ENCODE data around the gene MAPKAP1. TPM values are rescaled to one million over a fixed set of nuclear protein-coding genes. Genes with fewer than 3 reads are reported as not detected.

Gene MAPKAP1
- total RNA-seq, 6 donors from 2014 or later: 60.8 to 84.0 (median 71.5) TPM

DNA sequence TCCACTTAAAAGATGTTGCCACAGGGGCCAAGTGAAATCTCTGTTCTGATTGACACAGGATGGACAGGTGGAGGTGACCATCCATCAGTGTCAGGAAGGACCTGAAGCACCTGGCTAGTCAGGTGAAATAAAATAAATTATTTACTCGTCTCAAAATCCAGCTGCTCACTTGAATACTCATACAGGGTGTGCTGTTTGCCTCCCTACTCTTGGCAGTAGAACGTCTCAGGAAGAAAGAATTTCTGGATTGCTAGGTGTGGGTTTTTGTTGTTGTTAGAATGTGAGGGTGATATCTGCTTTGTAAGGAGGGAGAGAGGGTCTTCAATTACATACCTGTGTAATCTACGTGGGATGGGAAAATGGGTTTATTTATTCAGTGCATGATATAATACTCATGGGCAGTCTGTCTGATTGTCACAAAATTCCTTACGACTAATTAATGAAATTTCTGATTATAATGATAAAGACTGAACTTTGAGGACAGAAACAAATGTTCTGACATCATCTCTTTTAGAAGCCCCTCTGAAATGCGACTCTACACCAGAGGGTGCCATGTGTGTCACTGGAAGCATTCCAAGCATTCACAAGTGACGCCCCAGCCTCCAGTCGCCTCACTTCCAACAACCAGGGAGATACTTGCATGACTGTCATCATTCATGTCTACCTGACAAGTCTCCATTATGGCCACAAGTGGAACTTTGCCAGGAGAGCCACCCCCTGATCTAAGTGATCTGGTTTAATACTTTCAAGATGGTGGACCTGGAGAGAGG, 227.0 kb downstream of the MAPKAP1 start:
- no peaks in the 10 kb centered on the region for H3K27me3 ChIP-seq
- TF ChIP-seq POLR2A (IDR thresholded peaks at IDR 0.05): no peak
- no peak for TF ChIP-seq EP300 (IDR thresholded peaks at IDR 0.05)
- TF ChIP-seq POLR2AphosphoS5 (IDR thresholded peaks at IDR 0.05): no peak
- TF ChIP-seq, protein P1, sequence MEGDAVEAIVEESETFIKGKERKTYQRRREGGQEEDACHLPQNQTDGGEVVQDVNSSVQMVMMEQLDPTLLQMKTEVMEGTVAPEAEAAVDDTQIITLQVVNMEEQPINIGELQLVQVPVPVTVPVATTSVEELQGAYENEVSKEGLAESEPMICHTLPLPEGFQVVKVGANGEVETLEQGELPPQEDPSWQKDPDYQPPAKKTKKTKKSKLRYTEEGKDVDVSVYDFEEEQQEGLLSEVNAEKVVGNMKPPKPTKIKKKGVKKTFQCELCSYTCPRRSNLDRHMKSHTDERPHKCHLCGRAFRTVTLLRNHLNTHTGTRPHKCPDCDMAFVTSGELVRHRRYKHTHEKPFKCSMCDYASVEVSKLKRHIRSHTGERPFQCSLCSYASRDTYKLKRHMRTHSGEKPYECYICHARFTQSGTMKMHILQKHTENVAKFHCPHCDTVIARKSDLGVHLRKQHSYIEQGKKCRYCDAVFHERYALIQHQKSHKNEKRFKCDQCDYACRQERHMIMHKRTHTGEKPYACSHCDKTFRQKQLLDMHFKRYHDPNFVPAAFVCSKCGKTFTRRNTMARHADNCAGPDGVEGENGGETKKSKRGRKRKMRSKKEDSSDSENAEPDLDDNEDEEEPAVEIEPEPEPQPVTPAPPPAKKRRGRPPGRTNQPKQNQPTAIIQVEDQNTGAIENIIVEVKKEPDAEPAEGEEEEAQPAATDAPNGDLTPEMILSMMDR (IDR thresholded peaks at IDR 0.05): no peak
- WGBS, 2 donors: 83 to 93% methylated on average over 7 of the region's 7 CpGs
- ATAC-seq (ENCODE audit: low FRiP score in 2 of 2) (peak in 1 of 2 donors; percentile 54), DNase-seq (no peak)
- H3K4me1 ChIP-seq: peaks cover 0 to 9% (median 4%) of the 10 kb centered on the region in 4 donors
- H3K36me3 ChIP-seq: peaks cover 0 to 37% (median 0%) of the 10 kb centered on the region in 4 donors
- no peak overlapping the region for H3K4me3 ChIP-seq
- H3K27ac ChIP-seq: no peak overlapping the region
- no peaks in the 10 kb centered on the region for H3K9me3 ChIP-seq

DNA sequence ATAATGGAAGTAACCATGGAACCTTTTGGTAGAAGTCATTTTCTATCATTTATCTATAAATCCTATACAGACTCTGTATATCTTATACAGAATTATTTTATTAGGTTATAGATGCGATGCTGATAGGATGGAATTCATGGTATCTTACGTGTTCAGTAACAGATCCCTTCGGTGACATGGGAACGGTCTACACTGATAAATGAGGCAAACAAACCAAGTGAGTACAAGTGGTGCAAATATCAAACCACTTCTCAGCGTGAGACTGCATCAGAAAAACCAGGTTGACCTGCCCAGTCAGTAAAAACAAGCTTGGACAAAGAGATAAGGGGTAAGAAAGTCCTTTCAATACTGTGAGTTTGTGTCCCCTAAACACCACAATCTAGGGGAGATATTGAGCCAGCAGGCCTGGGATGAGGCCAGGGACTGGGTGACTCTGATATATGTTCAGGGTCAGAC, 229.9 kb downstream of the MAPKAP1 start:
- no peak for TF ChIP-seq POLR2A (IDR thresholded peaks at IDR 0.05)
- TF ChIP-seq EP300 (IDR thresholded peaks at IDR 0.05): no peak
- TF ChIP-seq, protein P1 (IDR thresholded peaks at IDR 0.05): no peak
- TF ChIP-seq POLR2AphosphoS5 (IDR thresholded peaks at IDR 0.05): no peak
- H3K4me3 ChIP-seq: no peak overlapping the region
- no peak overlapping the region for H3K27ac ChIP-seq
- 84 to 85% methylated on average over 5 of the region's 5 CpGs for WGBS, 2 donors
- peaks cover 14 to 34% (median 26%) of the 10 kb centered on the region in 4 donors for H3K4me1 ChIP-seq
- ATAC-seq (ENCODE audit: low FRiP score in 2 of 2): no peak
- H3K27me3 ChIP-seq: no peaks in the 10 kb centered on the region
- H3K36me3 ChIP-seq: peaks cover 0 to 26% (median 0%) of the 10 kb centered on the region in 4 donors
- H3K9me3 ChIP-seq: no peaks in the 10 kb centered on the region
- DNase-seq: no peak

DNA sequence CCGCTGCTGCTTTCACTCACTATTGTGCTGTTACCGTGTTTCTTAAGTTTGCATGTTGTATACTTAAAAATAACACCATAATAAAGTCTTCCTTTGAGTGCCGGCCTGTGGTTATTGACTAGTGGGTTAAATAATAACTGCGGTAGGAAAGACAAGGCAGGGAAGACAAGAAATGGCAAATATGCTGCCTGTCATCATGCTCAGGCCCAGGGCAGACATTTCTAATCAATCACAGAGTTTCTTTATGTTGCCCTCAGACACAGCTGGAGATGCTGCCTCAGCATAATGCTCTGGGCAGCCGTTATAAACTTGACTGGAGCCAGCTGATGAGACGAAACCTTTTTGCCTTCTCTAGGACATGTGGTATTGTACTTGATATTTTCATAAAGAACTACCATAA, 230.4 kb downstream of the MAPKAP1 start:
- TF ChIP-seq POLR2AphosphoS5 (IDR thresholded peaks at IDR 0.05) (no peak), EP300 (IDR thresholded peaks at IDR 0.05) (no peak)
- TF ChIP-seq, protein P1 (IDR thresholded peaks at IDR 0.05): no peak
- Histone ChIP-seq H3K4me3 (no peak overlapping the region), H3K9me3 (no peaks in the 10 kb centered on the region), H3K27me3 (no peaks in the 10 kb centered on the region), H3K4me1 (peaks cover 14 to 35% (median 28%) of the 10 kb centered on the region in 4 donors), H3K27ac (no peak overlapping the region), H3K36me3 (peaks cover 0 to 22% (median 0%) of the 10 kb centered on the region in 4 donors)
- WGBS, 2 donors: 92 to 96% methylated on average over 6 of the region's 6 CpGs
- ATAC-seq (ENCODE audit: low FRiP score in 2 of 2): no peak
- no peak for DNase-seq

DNA sequence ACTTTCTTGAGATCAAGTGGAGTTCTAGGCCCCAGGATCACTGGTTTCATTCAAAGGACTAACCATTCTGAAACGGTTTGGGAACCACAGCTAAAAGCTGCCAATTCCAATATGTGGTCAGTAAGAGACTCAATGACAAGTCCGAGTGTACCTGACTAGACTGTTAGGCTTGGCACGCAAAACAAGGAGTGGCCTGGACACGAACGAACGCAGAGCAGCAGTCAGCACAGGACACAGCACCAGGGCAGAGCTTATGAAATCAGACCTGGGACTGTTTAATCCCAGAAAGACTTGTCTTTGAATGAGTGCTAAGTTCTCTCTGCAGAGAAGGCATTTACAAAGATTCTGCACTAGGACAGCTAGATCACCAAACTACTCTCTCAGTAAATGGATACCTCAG, 231.6 kb downstream of the MAPKAP1 start:
- ATAC-seq (ENCODE audit: low FRiP score in 2 of 2) (peak; percentile 28 to 80), DNase-seq (peak in 1 of 2 donors; percentile 82)
- peaks cover 0 to 15% (median 1%) of the 10 kb centered on the region in 4 donors for H3K36me3 ChIP-seq
- no peaks in the 10 kb centered on the region for H3K27me3 ChIP-seq
- peak in 1 of 4 donors; percentile 29 for TF ChIP-seq POLR2A (IDR thresholded peaks at IDR 0.05)
- peak in 1 of 4 donors; percentile 31 for TF ChIP-seq EP300 (IDR thresholded peaks at IDR 0.05)
- TF ChIP-seq, protein P1 (IDR thresholded peaks at IDR 0.05): no peak
- TF ChIP-seq POLR2AphosphoS5 (IDR thresholded peaks at IDR 0.05): peak in 1 of 2 donors; percentile 28
- H3K9me3 ChIP-seq: no peaks in the 10 kb centered on the region
- peak overlapping the region in 3 of 4 donors; percentile 32 to 74 (median 50) for H3K27ac ChIP-seq
- no peak overlapping the region for H3K4me3 ChIP-seq
- 75 to 90% methylated on average over 6 of the region's 6 CpGs for WGBS, 2 donors
- H3K4me1 ChIP-seq: peaks cover 14 to 38% (median 28%) of the 10 kb centered on the region in 4 donors
